A549 (cell line): ENCODE measurements around the gene CFAP97D2. TPM values are rescaled to one million over a fixed set of nuclear protein-coding genes. Genes with fewer than 3 reads are reported as not detected.

Source experiments
- ATAC-seq, 2 experiments: fragments of 200-7000 bp in 1 of 2; fragments of >200 bp in 1 of 2; cut with Nextera tagmentation in 1 of 2; cut with Tn5 transposase in 1 of 2; 3 replicates each; pipeline versions ENCODE4 v1.8.0 to v1.9.1; 2018 to 2020; ENCODE audit warnings: mild to moderate bottlenecking in 1 of 2, moderate library complexity in 1 of 2
- CTCF ChIA-PET: fragments of 300-600 bp; sonication (Branson Sonifier 250); formaldehyde crosslinking; extraction: SDS; loops from one replicate; lab custom pipeline; 2021; ENCODE audit warnings: antibody characterized with exemption, inconsistent platforms; lab: Yijun Ruan, JAX
- POLR2A ChIA-PET: fragments of 350-600 bp; formaldehyde crosslinking; extraction: SDS; loops from one replicate; lab custom pipeline; 2021; ENCODE audit warnings: antibody characterized with exemption, inconsistent platforms; lab: Yijun Ruan, JAX
- DNase-seq, 2 experiments: peaks; one replicate each; pipeline versions ENCODE4 v3.0.0 to v3.0.0-alpha.2; 2011 to 2016; ENCODE audit warnings: low read depth in 1 of 2, low spot score in 1 of 2
- FAIRE-seq: peaks from 2 replicates; lab custom pipeline; 2011; peaks lifted over from hg19 to GRCh38; lab: Jason Lieb, UNC
- H3K27ac ChIP-seq, 2 experiments: fragments of >200 bp; sonication (Bioruptor Twin); formaldehyde crosslinking; 3 replicates each; pipeline ENCODE4 v1.5.1; 2016 to 2017
- H3K4me1 ChIP-seq: fragments of >200 bp; sonication (Bioruptor Twin); formaldehyde crosslinking; 3 replicates; pipeline ENCODE4 v1.6.1; 2016
- H3K4me2 ChIP-seq: fragments of >200 bp; sonication (Bioruptor Twin); formaldehyde crosslinking; 3 replicates; pipeline ENCODE4 v1.6.1; 2016
- H3K4me3 ChIP-seq: fragments of >200 bp; sonication (Bioruptor Twin); formaldehyde crosslinking; 3 replicates; pipeline ENCODE4 v1.5.1; 2016
- H3K9me3 ChIP-seq: fragments of >200 bp; sonication (Bioruptor Twin); formaldehyde crosslinking; 3 replicates; pipeline ENCODE4 v1.6.1; 2016
- CBX8 ChIP-seq: fragments of 200-600 bp; sonication (generic); IDR thresholded peaks from 2 replicates; pipeline ENCODE4 v1.6.1; 2016
- CTCF ChIP-seq: fragments of >200 bp; sonication (Bioruptor Twin); formaldehyde crosslinking; IDR thresholded peaks from 3 replicates; pipeline ENCODE4 v1.5.1; 2016
- ELK1 ChIP-seq: fragments of 150-350 bp; IDR thresholded peaks from 2 replicates; pipeline ENCODE4 v1.6.1; 2014; ENCODE audit warnings: low read depth, mild to moderate bottlenecking, low read length
- ESRRA ChIP-seq: fragments of 150-350 bp; IDR thresholded peaks from 2 replicates; pipeline ENCODE4 v1.6.1; 2014; ENCODE audit warnings: mild to moderate bottlenecking, low read length, borderline replicate concordance
- FOSB ChIP-seq: fragments of 250-450 bp; sonication (Bioruptor Pico); IDR thresholded peaks from 2 replicates; pipeline ENCODE4 v1.5.0; 2020; ENCODE audit warnings: mild to moderate bottlenecking, moderate library complexity
- HMGXB4 ChIP-seq: fragments of 250-450 bp; sonication (Bioruptor Pico); IDR thresholded peaks from 2 replicates; pipeline ENCODE4 v1.5.0; 2021; ENCODE audit warnings: mild to moderate bottlenecking, moderate library complexity, borderline replicate concordance
- HOXB13 ChIP-seq: fragments of 250-450 bp; sonication (Bioruptor Pico); IDR thresholded peaks from 2 replicates; pipeline ENCODE4 v1.5.0; 2020; ENCODE audit warnings: low read depth, mild to moderate bottlenecking, moderate library complexity
- HOXB5 ChIP-seq: fragments of 250-450 bp; sonication (Bioruptor Pico); IDR thresholded peaks from 2 replicates; pipeline ENCODE4 v1.5.0; 2020; ENCODE audit warnings: mild to moderate bottlenecking, moderate library complexity
- JUN ChIP-seq, 2 experiments: fragments of >200 bp; sonication (Bioruptor Twin); formaldehyde crosslinking; IDR thresholded peaks; 2 replicates in 1 of 2; 3 replicates in 1 of 2; pipeline ENCODE4 v1.6.1; 2016 to 2017
- KDM5A ChIP-seq: fragments of 200-600 bp; sonication (generic); IDR thresholded peaks from 2 replicates; pipeline ENCODE4 v1.6.1; 2016; ENCODE audit warnings: antibody characterized with exemption, mild to moderate bottlenecking
- NPAS2 ChIP-seq: fragments of 250-450 bp; sonication (Bioruptor Pico); IDR thresholded peaks from 2 replicates; pipeline ENCODE4 v1.8.0; 2022; ENCODE audit warnings: mild to moderate bottlenecking, moderate library complexity, borderline replicate concordance
- RAD21 ChIP-seq, 2 experiments: fragments of >200 bp in 1 of 2; sonication (Bioruptor Twin) in 1 of 2; formaldehyde crosslinking in 1 of 2; IDR thresholded peaks in 1 of 2; conservative IDR thresholded peaks in 1 of 2; 2 replicates in 1 of 2; 3 replicates in 1 of 2; pipeline ENCODE4 v1.6.1; 2012 to 2018; ENCODE audit warnings: inconsistent platforms in 1 of 2
- RFX5 ChIP-seq: fragments of 450-650 bp; IDR thresholded peaks from 2 replicates; pipeline ENCODE4 v1.7.1; 2014; ENCODE audit warnings: antibody characterized with exemption, mild to moderate bottlenecking, moderate library complexity
- ZC3H11A ChIP-seq: fragments of 450-650 bp; IDR thresholded peaks from 2 replicates; pipeline ENCODE4 v1.6.1; 2014; ENCODE audit warnings: antibody characterized with exemption, mild to moderate bottlenecking
- ZFP36 ChIP-seq: fragments of 450-650 bp; IDR thresholded peaks from 2 replicates; pipeline ENCODE4 v1.6.1; 2014; ENCODE audit warnings: borderline replicate concordance; ENCODE audit not compliant: partially characterized antibody
- ZSCAN20 ChIP-seq: fragments of 250-450 bp; sonication (Bioruptor Pico); IDR thresholded peaks from 2 replicates; pipeline ENCODE4 v1.8.0; 2022; ENCODE audit warnings: mild to moderate bottlenecking, moderate library complexity
- WGBS: methylation state at CpG from one replicate; pipeline ENCODE4 v1.1.6; 2017; ENCODE audit errors: missing lambda C conversion rate; 5-methylcytosine and 5-hydroxymethylcytosine counted together
- polyA plus RNA-seq, 4 experiments: library from polyadenylated mRNA; depleted of rRNA in 3 of 4; stranded (reverse); fragments of >200 nt; fragmentation: RNase III in 1 of 4; extraction: RNeasy Plus Mini Kit Qiagen cat#74134 plus additional on column Dnase treatment in 1 of 4; gene quantifications; 2 replicates in 3 of 4; 3 replicates in 1 of 4; pipeline ENCODE4 v1.2.3, GENCODE V29; 2011 to 2017
- TF ChIP-seq, protein P1 (sequence below): fragments of >200 bp; sonication (Bioruptor Twin); formaldehyde crosslinking; IDR thresholded peaks from 2 replicates; pipeline ENCODE4 v1.6.1; 2016
- TF ChIP-seq, protein P2 (sequence below): fragments of 450-650 bp; IDR thresholded peaks from 2 replicates; pipeline ENCODE4 v1.6.1; 2014; ENCODE audit warnings: antibody characterized with exemption
- TF ChIP-seq, protein P3 (sequence below): fragments of >200 bp; sonication (Bioruptor Twin); formaldehyde crosslinking; IDR thresholded peaks from 3 replicates; pipeline ENCODE4 v1.6.1; 2016
- TF ChIP-seq, protein P4 (sequence below): IDR thresholded peaks from 2 replicates; pipeline ENCODE4 v1.6.1; 2012
- TF ChIP-seq, protein P5 (sequence below): IDR thresholded peaks from 2 replicates; pipeline ENCODE4 v1.6.1; 2012; ENCODE audit warnings: low read depth, borderline replicate concordance
- TF ChIP-seq, protein P6 (sequence below): IDR thresholded peaks from 2 replicates; pipeline ENCODE4 v1.6.1; 2012

The CFAP97D2 gene
- polyA plus RNA-seq, 2 of the 4 experiments (the other 2 are of a cell fraction) = not detected

- ATAC-seq (no peak), FAIRE-seq (no peak)
- Histone ChIP-seq H3K4me3 (no peak overlapping the region), H3K4me1 (peaks cover 7% of the 10 kb centered on the region; the same call in 1 of the 3 replicates), H3K27ac (no peak overlapping the region), H3K9me3 (no peaks in the 10 kb centered on the region), H3K4me2 (no peak overlapping the region)
- TF ChIP-seq CTCF (no peak), FOSB (CRISPR knock-in tag) (no peak), ZSCAN20 (CRISPR knock-in tag) (no peak), HOXB5 (CRISPR knock-in tag) (no peak), HMGXB4 (no peak), KDM5A (no peak), RFX5 (no peak)
- TF ChIP-seq, protein P1, sequence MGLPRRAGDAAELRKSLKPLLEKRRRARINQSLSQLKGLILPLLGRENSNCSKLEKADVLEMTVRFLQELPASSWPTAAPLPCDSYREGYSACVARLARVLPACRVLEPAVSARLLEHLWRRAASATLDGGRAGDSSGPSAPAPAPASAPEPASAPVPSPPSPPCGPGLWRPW = no peak
- TF ChIP-seq, protein P2, sequence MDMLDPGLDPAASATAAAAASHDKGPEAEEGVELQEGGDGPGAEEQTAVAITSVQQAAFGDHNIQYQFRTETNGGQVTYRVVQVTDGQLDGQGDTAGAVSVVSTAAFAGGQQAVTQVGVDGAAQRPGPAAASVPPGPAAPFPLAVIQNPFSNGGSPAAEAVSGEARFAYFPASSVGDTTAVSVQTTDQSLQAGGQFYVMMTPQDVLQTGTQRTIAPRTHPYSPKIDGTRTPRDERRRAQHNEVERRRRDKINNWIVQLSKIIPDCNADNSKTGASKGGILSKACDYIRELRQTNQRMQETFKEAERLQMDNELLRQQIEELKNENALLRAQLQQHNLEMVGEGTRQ = no peak
- TF ChIP-seq, protein P3, sequence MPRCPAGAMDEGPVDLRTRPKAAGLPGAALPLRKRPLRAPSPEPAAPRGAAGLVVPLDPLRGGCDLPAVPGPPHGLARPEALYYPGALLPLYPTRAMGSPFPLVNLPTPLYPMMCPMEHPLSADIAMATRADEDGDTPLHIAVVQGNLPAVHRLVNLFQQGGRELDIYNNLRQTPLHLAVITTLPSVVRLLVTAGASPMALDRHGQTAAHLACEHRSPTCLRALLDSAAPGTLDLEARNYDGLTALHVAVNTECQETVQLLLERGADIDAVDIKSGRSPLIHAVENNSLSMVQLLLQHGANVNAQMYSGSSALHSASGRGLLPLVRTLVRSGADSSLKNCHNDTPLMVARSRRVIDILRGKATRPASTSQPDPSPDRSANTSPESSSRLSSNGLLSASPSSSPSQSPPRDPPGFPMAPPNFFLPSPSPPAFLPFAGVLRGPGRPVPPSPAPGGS = no peak
- TF ChIP-seq, all 56 proteins: peak for 0
- CTCF ChIA-PET = no interaction called here
- no peak for DNase-seq
- WGBS = 46% methylated on average over 8 of the region's 8 CpGs
- POLR2A ChIA-PET = no interaction called here
Observed at GRCh38 chr13:114231886-114232285, 52.8 kb downstream of the CFAP97D2 start.

DNA sequence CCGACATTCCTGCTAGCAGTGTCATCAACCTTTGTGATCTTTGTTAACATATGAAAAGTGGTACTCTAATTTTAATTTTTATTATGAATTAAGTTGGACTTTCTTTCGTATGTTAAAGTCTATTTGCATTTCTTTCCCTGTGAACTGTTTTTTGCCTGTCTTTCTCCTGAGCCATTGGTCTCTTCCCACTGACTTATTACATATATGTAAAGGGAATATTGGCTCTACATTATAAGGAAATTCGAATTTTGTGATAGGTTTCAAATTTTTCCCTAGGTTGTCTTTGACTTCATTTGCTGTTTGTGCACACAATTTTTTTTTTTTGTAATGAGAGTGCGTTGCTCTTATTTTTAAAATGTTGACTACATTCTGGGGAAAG is 55.2 kb downstream of the CFAP97D2 start:
- Histone ChIP-seq H3K27ac (peak overlapping the region; percentile 94 to 97), H3K4me1 (peaks cover 5% of the 10 kb centered on the region; the same call in 1 of the 3 replicates), H3K4me2 (peak overlapping the region; percentile 98), H3K4me3 (peak overlapping the region; percentile 83; the same call in 2 of the 3 replicates), H3K9me3 (no peaks in the 10 kb centered on the region)
- 51% methylated on average over 4 of the region's 4 CpGs for WGBS
- CTCF ChIA-PET = no interaction called here
- FAIRE-seq (no peak), DNase-seq (no peak), ATAC-seq (no peak)
- POLR2A ChIA-PET = no interaction called here
- TF ChIP-seq, protein P4, sequence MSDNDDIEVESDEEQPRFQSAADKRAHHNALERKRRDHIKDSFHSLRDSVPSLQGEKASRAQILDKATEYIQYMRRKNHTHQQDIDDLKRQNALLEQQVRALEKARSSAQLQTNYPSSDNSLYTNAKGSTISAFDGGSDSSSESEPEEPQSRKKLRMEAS = no peak
- TF ChIP-seq HOXB13 (CRISPR knock-in tag) (no peak), RAD21 (conservative IDR thresholded peaks at IDR 0.05 in 1 of 2, IDR thresholded peaks at IDR 0.05 in 1 of 2) (no peak), ESRRA (no peak), NPAS2 (CRISPR knock-in tag) (no peak), ZC3H11A (no peak), ZFP36 (no peak), RFX5 (no peak), ELK1 (no peak), CBX8 (no peak), JUN (IDR thresholded peaks at IDR 0.05) (no peak)
- TF ChIP-seq, protein P5, sequence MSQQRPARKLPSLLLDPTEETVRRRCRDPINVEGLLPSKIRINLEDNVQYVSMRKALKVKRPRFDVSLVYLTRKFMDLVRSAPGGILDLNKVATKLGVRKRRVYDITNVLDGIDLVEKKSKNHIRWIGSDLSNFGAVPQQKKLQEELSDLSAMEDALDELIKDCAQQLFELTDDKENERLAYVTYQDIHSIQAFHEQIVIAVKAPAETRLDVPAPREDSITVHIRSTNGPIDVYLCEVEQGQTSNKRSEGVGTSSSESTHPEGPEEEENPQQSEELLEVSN = no peak
- TF ChIP-seq, protein P6, sequence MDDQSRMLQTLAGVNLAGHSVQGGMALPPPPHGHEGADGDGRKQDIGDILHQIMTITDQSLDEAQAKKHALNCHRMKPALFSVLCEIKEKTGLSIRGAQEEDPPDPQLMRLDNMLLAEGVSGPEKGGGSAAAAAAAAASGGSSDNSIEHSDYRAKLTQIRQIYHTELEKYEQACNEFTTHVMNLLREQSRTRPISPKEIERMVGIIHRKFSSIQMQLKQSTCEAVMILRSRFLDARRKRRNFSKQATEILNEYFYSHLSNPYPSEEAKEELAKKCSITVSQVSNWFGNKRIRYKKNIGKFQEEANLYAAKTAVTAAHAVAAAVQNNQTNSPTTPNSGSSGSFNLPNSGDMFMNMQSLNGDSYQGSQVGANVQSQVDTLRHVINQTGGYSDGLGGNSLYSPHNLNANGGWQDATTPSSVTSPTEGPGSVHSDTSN = no peak
